AG10803 (cell line): ENCODE measurements around the gene GRB10.

Experiments used
- DNase-seq: peaks from one replicate; pipeline ENCODE4 v3.0.0; 2010; ENCODE audit warnings: low read depth
- H3K4me3 ChIP-seq: 2 replicates; pipeline ENCODE4 v1.5.1; 2011; ENCODE audit warnings: mild to moderate bottlenecking, low read length, control low read depth
- TF ChIP-seq, protein P1 (sequence below): conservative IDR thresholded peaks from 2 replicates; pipeline ENCODE4 v1.5.1; 2011; ENCODE audit warnings: mild to moderate bottlenecking, low read length, control low read depth, inconsistent platforms

GRB10 gene

DNA sequence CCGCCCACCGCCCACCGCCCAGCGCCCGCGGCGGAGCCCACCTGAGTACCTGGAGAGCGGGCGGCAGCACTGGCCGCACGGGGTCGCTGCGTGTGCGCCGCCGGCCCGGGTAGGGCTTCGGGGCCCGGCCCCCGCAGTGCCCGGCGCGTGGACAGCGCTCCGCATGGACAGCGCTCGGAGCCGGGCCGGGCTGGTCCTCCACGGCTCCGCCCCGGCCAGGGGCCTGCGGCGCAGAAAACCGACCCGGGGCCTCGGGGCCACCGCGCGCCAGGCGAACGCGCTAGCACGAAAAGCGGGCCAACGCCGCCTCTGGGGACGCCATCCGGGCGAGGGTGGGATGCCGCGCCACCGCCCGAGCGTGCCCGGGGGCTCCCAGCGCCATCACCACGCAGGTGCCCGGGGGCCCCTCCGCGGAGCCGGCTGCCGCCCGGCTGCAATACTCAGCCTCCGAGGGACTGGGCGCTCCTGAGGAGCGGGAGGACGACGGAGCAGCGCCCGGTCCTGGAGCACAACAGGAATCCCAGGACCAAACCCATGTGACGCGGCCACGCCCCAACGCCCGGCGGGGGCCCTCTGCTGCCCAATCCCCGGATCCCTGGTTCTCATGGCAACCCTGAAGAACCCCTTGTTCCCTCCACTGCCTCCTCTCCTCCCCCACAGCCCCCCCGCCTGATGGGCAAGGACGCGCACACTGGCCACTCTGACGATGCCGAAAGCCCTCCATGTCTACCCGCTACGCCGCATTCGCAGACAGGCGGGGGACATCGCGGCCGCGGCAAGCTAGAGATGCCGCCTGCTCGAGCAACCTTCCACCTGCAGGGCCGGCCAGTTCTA, at the start of gene GRB10:
Gene GRB10 (minus strand): TSS at position 522 of the 834 bp plus-strand sequence. CDS start 50,574 bp downstream, outside the sequence.
- peak within 1 kb of the TSS; percentile 48 for H3K4me3 ChIP-seq
- TF ChIP-seq, protein P1, sequence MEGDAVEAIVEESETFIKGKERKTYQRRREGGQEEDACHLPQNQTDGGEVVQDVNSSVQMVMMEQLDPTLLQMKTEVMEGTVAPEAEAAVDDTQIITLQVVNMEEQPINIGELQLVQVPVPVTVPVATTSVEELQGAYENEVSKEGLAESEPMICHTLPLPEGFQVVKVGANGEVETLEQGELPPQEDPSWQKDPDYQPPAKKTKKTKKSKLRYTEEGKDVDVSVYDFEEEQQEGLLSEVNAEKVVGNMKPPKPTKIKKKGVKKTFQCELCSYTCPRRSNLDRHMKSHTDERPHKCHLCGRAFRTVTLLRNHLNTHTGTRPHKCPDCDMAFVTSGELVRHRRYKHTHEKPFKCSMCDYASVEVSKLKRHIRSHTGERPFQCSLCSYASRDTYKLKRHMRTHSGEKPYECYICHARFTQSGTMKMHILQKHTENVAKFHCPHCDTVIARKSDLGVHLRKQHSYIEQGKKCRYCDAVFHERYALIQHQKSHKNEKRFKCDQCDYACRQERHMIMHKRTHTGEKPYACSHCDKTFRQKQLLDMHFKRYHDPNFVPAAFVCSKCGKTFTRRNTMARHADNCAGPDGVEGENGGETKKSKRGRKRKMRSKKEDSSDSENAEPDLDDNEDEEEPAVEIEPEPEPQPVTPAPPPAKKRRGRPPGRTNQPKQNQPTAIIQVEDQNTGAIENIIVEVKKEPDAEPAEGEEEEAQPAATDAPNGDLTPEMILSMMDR, result no peak
- DNase-seq, result peak; percentile 10

DNA sequence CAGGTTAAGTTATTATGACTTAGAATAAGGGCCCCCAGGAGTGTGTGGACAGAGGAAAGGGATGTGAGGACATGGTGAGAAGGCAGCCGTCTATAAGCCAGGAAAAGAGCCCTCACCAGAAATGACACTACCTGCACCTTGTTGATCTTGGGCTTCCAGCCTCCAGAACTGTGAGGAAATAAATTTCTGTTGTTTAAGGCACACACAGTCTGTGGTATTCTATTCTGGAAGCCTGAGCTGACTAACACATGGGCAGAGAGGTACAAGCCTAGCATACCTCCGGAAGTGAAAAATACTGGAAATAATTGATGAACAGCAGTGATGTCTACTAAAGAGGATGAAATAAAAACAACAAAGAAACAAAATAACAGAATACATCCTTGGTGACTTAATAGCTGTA, 46.1 kb upstream of the GRB10 start:
- no peak overlapping the region for H3K4me3 ChIP-seq
- DNase-seq, result no peak
- TF ChIP-seq, protein P1, result no peak

DNA sequence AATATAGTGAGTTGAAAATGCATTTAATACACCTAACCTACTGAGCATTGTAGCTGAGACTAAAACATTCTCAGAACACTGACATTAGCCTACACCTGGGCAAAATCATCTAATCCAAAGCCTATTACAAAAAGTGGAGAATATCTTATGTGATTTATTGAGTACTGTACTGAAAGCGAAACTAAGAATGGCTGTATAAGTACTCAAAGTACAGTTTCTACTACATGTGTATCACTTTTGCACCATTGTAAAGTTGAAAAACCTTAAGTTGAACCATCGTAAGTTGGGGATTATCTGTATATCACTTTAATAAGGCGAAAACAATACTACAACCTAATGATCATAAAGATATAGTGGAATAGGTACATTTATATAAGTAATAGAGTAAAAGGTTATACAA, 45.4 kb upstream of the GRB10 start:
- DNase-seq, result no peak
- H3K4me3 ChIP-seq, result no peak overlapping the region
- TF ChIP-seq, protein P1, result no peak

DNA sequence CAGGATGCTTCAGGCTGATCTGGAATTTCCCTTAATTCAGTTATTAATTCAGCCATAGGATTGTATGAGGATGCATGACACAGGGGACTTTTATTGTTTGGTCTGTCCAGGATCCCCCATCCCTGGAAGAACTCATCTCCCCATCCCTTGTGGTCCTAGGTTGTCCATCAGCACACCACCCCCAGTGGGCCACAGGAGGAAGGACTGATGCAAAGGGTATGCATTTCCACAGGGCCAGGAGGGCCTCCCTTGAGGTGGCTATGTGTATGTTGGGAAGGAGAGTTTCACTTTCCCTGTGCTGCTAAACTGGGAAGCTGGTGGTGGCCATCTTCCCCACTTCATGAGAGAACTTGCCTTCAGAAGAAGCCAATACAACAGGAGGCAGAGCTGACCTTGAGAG, 44.6 kb upstream of the GRB10 start:
- no peak overlapping the region for H3K4me3 ChIP-seq

DNA sequence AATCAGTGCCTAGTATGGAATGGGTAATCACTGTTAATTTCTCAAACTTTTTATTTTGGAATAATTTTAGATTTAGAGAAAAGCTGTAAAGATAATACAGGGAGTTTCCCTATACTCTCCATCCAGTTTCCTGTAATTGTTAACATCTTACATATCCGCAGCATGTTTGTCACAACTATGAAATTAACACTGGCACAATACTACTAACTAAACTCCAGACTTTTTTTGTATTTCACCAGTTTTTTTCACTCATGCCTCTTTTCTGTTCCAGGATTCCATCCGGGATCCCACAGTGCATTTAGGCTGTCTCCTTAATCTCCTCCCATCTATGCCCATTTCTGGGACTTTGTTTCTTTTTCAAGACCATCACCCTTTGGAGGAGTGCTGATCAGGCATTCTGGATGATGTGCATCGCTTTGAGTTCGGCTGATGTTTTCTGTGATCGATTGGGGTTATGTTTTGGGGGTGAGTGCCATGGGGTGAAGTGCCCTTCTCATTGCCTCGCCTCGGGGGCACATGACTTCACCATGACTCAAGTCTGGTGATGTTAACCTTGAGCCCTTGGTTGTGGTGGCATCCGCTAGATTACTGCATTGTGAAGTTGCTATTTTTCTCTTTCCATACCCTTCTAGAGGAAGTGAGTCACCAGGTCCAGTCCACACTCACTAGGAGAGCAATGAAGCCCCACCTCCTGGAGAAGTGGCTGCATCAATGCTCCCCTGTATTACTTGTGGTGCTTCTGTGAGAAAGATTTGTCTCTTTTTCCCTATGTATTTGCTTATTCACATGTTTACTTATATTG, 43.9 kb upstream of the GRB10 start:
- TF ChIP-seq, protein P1, result peak; percentile 15
- DNase-seq, result peak; percentile 69
- no peak overlapping the region for H3K4me3 ChIP-seq

More for the DNA sequence above, 44.6 kb upstream of the GRB10 start:
- TF ChIP-seq, protein P1, result no peak
- no peak for DNase-seq

DNA sequence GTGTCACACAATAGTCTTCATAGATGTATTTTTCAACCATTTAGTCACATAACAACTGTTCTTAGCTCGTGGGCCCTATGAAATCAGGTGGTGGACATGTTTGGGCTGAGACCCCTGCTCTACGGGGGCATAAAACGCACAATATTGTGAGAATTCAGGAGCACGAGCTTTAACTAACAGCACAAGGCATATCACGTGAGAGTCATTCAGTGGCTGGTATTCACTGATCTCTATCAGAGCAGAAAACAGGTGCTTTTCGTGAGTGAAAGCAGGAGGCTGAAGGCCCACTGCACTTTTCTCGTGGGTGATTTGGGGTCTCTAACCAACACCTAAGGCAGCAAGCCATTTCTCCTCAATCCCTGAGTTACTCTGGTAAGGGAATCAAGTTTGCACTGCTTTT, 42.8 kb upstream of the GRB10 start:
- H3K4me3 ChIP-seq, result no peak overlapping the region
- DNase-seq, result no peak
- TF ChIP-seq, protein P1, result no peak
